Neural cell (in vitro differentiated cells): ENCODE measurements around the gene TPM1.

Experiments used
- REST ChIP-seq: IDR thresholded peaks from 2 replicates; pipeline ENCODE4 v1.6.1; 2012; ENCODE audit warnings: borderline replicate concordance
- TAF1 ChIP-seq: IDR thresholded peaks from 2 replicates; pipeline ENCODE4 v1.6.1; 2012; ENCODE audit warnings: low read depth

- no peak for TF ChIP-seq REST
- TF ChIP-seq TAF1, result no peak
Measured at GRCh38 chr15:63107895-63108546, 65.5 kb downstream of the TPM1 start.
